GM19324 (cell line): ENCODE data around the gene MSI2.

Source experiments
- ATAC-seq: cut with Tn5 transposase; IDR thresholded peaks from one replicate; pipeline ENCODE4 v1.9.1; 2021; ENCODE audit warnings: mild to moderate bottlenecking, moderate library complexity; ENCODE audit not compliant: unreplicated experiment, low FRiP score

MSI2 gene

DNA sequence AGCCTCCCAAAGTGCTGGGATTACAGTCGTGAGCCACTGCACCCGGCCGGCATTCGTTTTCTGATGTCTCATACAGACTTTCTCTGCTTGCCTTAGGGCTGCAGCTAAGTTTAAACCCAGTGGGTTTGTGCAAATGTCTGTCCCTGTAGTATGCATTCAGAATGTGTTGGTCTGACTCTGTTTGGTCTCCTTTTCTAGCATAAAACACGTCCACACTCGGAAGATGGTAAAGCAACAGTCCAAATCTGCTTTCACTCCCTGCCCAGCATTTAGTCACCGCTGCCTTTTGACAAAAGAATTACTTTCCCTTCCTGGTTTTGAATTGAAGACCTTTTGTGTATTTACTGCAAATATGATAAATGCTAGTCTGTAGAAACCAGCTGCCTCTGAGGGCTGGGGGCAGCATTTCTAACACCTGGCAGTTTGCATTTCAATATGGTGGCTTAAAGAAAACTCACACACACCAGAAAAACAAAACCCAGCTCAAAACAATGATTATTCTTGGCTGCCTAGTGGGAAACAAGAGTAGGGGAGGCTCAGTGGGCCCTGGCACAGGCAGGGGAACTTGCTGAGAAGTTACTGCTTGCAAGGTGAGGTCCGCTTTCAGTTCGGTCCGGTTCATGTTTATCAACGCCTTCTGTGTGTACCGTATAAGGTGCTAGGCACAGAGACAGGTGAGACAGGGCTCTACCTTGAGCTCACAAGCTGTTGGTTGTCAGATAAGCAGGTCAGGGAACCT lies 56.9 kb downstream of the MSI2 start:
- ATAC-seq = no peak

DNA sequence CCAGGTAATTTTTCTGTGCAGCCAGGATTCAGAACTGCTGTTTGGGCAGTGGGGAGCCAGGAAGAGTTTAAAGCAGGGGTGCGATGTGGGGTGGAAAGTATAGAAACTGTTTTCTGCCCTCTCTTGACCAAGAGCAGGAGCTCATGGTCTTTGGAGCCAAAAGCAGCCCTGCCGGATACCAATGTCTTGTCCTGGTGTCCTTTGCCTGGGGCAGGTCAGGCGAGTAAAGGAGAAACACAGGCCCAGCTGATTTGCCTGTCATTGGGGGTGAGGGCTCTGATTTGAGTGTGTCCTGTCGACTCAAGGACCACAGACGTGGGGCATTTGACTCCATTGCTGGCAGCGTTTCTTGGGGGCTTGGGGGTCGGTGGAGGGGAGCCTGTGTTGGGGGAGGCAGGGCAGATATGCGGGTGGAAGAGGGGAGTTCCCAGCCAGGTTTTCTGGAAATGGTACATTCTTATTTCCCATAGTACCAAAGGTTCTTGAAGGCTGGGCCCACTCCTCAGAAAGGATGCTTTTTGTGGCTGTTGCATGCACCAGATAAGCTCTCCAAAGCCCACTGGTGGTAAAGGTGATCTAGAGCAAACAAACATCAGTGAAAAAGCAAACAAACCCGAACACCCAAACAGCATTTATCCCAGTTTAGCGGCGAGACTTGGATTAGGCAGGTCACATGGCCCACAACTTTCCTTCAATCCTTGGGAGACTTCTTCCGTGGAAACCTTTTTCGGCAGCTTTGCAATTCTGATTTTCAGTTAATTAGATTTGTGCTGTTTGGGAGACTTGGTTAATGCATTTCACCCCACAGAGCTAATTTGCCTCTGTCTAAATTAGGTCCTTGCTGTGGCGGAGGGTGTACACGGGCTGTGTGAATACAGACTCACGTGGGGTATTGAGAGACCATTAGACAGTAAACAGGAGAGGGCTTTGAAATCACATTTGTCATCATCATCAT lies 59.0 kb downstream of the MSI2 start:
- ATAC-seq = no peak

DNA sequence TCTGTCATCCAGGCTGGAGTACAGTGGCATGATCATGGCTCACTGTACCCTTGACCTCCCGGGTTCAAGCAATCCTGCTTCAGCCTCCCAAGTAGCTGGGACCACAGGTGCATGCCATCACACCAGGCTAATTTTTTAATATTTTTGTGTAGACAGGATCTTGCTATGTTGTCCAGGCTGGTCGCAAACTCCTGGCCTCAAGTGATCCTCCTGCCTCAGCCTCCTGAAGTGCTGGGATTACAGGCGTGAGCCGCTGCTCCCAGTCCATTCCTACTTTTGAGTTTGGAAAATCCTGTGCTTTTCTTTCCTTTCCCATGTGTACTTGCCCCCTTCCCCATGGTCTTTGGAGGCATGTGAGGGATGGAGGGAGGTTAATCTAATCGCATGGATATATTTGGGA lies 60.0 kb downstream of the MSI2 start:
- ATAC-seq = no peak

DNA sequence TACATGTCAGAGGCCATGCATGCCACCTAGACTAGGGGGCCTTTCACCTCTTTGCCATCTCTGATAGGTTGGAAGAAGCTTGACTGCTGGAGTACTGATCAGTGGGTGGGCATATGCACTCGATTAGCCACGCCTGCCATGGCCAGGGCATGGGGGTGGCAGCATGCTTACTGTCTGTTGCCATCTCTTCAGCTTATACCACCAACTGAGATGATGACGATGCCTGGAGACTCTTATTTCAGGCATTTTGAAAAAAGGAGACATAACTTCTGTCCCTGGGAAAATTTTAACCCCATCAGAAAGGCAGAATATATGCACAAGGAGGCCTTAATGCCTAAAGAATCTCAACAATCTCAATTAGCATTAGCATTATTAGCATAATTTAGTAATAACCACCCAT lies 60.8 kb downstream of the MSI2 start:
- ATAC-seq = no peak

DNA sequence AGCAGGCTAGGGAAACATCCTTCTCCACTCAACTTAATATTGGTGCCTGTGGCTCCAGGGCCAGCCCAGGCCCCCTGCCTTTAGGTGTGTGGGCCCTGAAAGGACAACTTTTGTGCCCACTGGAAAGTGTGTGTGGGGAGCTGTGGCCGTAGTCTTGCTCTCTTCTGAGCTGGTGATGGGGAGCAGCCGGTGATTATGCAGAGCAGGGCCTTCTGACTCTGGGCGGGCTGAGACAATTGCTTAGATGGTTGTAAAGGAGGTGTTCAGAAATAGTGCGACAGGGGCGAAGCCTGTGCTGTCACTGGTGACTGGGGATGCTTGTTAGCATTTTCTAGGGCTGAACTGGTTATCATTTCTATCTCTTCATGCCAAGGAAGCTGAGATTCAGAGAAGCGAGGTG lies 62.6 kb downstream of the MSI2 start:
- no peak for ATAC-seq

DNA sequence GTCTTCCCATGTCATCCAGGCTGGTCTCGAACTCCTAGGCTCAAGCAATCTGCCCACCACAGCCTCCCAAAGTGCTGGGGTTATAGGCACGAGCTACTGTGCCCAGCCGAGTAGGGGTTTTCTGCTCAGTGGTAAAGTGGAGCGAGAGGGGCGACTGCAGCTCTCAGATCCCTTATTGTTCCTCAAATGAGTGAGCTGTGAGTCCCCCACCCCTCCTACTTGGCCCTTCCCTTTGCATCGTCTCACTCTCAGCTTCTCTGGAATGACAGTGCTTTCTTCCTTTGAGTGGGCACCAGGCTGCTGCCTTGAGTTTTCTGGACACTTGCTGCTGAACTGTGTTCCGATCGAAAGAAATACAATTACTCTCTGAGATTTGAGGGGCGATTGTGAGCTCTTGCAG lies 63.5 kb downstream of the MSI2 start:
- ATAC-seq = no peak

DNA sequence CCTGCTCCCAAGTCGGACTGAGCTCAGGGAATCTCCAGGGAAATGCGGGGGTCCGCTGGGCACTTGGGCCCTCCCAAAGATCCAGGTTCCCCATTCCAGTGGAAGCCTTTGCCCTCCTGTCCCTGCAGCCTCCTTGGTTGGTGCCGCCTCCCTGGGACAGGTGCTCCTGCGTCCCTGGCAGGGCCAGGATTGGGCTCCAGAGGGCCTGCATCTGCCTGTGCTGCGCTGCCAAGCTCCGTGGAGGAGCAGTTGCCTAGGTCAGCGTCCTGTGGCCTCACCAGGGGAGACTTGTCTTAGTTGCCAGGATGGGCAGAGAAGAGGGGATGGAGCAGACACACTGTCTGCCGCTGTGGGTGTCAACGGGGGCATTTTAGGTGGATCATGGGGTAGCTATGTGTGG lies 67.1 kb downstream of the MSI2 start:
- no peak for ATAC-seq

DNA sequence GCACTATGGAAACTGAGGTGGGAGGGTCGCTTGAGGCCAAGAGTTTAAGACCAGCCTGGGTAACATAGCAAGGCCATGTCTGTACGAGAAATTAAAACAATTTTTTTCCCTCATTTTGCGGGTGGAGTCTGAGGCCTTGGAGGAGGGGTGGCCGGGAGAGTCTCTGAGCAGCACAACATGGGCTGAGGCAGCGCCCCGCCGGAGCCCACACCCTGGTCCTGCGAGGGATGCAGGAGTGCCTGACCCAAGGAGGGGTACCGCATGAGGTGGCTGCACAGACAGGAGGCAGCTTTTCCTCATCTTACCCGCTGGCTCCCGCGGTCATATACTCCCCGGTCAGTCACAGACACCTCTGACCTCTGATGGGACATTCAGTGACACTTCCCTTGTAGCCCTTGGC lies 67.7 kb downstream of the MSI2 start:
- no peak for ATAC-seq

DNA sequence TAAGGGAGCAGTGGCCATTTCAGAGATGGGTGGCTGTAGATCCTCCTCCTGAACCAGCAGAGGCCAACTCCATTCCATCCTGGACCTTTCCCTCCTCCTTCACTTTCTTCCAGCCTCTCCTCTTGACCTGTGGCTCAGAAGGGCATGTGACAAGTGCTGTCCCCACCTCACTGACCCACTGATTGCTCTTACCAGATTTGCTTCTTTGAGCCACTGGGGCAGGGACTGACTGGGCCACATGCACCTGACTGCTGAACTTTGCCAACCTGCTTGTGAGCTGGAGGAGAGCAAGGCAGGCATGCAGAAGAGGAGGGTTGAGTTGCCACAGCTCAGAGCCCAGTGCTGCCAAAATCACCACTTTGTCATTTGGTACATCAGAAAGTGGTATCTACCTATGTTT lies 68.3 kb downstream of the MSI2 start:
- ATAC-seq = no peak

DNA sequence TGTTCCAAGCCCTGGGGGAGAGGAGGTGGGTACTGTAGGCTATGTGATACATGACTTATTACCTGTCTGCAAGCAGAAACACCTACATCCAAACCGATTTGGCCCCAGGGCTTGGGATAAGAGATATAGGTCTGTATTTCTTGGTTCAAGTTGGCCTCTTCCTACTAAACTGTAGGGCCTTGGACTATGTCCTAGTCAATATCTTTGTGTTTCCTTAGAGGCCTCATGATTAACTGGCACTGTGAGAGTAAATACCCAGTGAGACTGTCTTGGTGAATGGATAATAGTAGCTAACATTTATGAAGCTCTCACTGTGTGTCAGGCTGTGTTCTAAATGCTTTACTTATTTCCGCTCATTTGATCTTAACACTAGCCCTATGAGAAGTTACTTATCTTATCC lies 70.0 kb downstream of the MSI2 start:
- ATAC-seq = no peak

DNA sequence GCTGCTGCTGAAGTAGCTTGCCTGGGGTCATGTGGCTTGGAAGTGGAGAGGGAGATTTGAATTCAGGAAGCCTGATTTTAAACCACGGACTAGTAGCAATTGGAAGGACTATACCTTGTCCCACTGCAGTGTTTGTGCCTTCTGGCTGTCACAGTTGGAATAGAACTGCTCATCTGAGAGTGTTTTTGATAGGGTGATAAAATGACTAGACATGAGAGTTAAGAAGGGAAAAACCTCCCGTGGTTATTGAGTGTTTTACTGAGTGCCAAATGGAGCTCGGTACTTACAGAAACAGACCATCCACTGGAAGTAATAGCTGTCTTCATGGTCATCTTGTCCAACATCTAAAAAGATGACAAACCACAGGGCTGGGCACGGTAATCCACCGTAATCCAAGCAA lies 70.4 kb downstream of the MSI2 start:
- no peak for ATAC-seq

DNA sequence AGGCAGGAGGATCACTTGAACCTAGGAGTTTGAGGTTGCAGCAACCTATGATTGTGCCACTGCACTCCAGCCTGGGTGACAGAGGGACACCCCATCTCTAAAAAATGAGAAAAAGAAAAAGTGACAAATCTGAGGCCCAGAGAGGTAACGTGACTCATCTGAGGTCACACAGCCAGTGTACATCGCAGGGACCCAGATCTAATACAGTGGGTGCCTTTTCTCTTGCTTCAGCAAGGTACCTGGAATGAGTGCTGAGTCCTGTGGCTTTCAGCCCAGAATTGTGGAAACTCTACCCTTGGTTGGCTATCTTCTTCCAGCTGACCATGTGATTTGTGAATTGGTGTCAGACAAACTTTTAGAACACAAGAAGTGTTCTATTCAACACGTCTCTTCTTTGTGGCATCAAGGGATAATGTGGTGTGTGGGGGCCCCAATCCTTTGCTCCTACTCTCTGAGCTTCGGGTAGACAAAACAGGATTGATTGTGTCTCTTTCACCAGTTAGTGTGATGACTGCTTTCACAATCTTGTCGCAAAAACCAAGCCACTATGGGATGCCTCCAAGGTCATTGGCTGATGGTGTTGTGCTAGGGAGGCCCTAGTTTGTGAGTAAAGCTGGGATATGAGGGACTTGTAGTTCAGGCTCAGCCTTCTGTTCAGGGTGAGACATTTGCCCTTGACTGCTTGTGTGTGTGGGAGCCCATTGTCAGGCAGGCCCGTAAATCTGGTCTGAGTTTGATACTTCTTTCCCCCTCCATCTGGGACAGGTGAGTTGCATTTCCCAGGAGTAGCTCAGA lies 71.0 kb downstream of the MSI2 start:
- no peak for ATAC-seq

DNA sequence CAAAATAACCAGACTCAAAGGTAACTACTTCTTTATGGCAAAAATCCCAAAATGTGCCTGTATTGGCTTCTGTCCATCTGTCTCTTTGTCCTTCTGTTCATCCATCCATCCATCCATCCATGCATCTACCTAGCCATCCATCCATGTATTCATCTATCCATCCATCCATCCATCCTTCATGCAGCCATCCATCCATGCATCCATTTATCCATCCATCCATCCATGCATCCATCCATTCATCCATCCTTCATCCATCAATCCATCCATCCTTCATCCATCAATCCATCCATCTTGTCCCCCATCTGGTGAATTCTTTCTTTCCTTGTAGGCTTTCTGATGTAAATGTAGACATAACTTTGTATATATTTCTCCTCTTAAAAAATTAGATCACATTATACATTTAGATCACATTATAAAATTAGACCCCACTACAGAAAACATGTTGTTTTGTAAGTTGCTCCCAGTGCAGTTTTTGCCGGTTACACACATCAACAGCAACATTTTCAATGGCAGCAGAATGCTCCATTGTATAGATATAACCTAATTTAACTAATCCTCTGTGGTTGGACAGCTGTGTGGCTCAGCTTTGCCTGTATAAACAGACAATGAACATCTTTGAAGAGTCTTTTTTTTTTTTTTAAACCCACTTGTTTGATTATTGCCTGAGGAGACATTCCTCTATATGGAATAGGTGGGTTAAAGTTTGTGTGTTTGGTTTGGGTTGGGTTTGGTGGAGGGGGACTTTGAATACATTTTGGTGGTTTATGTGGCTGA lies 72.0 kb downstream of the MSI2 start:
- ATAC-seq = no peak

DNA sequence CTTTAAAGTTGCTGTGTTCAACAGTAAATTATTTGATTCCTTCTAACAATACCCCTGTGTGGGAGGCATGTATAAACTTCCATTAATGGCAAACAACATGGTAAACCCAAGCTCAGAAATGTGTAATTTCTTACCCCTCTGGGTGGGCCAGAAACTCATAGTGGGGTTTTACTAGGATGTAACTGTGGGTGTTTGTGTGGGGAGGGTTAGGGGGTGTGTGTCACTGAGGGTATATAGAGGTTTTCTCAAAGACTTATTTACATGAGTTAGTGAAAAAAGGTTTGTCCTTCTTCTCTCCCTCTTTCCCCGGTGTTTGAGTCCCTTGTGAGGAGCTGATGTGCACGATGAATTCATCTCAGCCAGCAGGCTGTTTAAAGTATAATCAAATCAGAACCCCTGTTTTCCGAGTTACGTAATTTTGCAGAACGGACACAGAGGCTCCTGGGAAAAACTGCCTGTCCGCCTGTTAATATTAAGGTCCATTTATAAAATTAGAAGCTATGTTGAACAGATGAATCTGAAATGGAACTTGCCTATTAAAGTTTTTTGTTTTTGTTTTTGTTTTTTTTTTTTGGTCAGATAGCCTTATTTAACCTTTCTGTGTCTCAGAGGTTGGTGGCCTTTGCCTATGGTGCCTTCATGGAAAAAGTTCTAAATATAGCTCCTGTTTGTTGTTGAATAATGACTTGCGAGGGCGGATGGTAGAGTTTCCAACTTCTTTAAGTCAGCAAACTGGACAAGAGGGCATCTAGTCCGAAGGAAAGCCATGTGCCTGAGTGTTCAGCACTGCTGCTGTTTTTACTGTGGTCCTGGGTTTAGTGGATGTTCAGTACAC lies 73.3 kb downstream of the MSI2 start:
- ATAC-seq = no peak

DNA sequence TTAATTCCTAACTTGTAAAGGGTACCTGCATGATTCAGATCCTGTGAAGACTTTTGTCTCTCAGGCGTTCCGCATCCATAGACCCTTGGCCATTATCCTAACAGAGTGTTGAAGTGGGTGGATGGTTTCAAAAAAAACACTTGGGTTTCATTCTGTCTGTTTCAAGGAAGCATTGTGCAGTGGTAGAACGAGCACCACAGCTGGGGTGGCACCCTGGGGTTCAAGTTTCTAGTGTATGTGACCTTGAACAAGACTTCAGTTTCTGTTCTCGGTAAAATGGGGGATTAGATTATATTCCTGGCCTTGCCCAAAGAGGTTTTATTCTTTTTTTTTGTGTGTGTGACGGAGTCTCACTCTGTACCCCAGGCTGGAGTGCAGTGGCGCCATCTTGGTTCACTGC lies 74.3 kb downstream of the MSI2 start:
- no peak for ATAC-seq

DNA sequence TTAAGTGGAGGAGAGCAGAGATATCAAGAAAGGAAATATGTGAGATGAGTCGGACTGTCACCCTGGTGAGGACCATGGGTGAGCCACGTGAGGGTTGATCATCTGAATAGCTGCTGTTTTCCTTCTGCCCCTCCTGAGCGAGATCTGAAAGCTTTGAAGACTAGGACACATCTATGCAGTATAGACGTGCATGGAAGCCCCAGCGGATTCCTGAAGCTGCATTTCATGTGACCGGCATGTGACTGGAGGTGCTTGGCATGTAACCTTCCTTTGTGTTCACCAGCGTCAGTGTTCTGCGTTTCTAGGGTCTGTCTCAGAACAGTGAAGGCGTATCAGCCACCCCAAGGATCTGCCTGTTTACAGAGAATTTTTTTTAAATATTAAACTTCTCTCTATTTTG lies 75.1 kb downstream of the MSI2 start:
- ATAC-seq = no peak

DNA sequence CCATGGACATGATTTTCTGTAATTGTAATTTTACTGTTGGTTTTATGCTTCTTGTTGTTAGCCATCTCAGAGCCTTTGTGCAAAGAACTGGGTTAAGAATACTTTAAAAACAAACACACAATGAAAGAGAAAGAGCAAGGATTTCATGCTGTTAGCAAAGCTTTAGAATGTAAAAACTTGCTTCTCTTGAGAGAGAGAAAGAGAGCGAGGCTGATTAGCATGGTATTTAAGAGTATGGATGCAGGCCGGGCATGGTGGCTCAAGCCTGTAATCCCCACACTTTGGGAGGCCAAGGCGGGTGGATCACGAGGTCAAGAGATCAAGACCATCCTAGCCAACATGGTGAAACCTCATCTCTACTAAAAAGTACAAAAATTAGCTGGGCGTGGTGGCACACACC lies 76.2 kb downstream of the MSI2 start:
- ATAC-seq = no peak

DNA sequence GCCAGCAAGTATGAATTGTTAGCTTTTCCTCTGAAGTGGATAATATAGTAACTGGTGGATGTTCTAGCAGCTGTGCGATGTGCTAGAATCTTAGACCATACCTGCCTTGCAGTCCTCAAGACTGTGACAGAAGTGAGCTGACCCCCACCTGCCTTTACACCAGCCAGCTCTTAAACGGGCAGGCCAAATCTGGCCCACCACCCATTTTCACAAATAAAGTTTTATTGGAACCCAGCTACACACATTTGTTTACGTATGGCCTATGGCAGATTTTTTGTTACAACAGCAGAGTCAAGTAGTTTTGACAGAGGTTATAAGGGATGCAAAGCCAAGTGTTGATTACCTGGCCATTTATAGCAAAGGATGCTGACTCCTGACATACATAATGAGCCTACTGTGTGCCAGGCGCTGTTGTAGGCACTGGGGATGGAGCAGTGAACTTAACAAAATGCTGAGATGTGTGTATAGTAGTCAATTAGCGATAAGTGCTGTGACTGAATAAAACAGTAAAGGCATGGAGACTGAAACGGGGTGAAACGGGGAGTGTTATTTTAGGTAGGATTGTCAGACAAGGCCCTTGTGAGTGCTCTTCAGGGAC lies 79.0 kb downstream of the MSI2 start:
- no peak for ATAC-seq

DNA sequence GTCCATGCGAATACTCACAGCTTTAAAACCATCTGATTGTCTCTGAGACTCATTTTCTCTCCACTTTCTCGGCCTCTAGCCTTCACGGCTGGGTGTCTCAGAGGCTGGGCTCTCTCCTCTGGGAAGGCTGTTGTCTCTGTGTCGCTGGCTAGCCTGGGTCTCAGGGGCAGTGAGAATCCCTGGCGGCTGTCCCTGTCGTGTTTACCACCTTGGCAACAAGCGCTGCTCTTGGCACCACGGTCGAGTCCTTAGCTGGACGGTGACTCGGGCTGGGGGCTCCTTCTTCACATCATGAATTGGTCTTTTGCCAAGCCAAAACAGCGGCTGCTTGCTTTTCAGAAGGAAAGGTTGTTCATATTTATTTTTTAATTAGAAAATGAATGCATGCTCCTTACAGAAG lies 81.1 kb downstream of the MSI2 start:
- no peak for ATAC-seq
